Measurements from ENCODE around the gene PCNX2.

GRCh38 chr1:233061265-233061664 is 234.3 kb downstream of the PCNX2 start:
- no peak for TF ChIP-seq CTCF (IDR thresholded peaks at IDR 0.05)
- TF ChIP-seq POLR2AphosphoS5 (IDR thresholded peaks at IDR 0.05) = no peak
- TF ChIP-seq EP300 (IDR thresholded peaks at IDR 0.05) = no peak

Measured in sigmoid colon (tissue), 4 donors.